OCI-M2 (cell line): ENCODE measurements around the gene BTBD1.

Source experiments
- DNase-seq: peaks from one replicate; lab custom pipeline; 2025; ENCODE audit not compliant: unreplicated experiment; lab: John Stamatoyannopoulos, UW

BTBD1 gene

GRCh38 chr15:82995076-82995475 lies 72.0 kb downstream of the BTBD1 start:
- no peak for DNase-seq

- DNase-seq, result no peak
Measured at GRCh38 chr15:82993144-82993543, 73.9 kb downstream of the BTBD1 start.

DNA sequence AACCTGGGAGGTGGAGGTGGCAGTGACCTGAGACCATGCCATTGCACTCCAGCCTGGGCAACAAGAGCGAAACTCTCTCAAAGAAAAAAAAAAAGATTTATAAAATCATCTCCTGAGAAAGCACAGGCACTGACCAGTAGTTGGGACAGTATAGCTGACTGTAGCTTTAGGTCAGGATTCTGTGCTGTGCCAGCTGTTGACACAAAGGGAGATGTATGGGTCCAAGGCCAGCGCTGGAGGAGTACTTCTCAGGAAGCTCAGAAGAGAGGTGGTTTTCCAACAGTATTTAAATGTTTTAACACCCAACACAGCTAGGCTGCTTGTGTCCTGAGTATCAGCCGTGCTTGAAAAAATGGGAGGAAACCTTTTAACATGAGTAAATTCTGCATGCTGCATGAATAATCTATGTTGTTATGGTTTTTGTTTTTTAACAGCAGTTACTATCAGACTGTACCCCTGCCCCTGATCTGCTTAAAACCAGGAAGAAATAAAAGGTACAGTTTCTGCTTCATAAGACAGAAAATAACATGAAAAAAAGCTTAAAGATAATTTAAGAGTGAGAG lies 74.5 kb downstream of the BTBD1 start:
- DNase-seq, result no peak

DNA sequence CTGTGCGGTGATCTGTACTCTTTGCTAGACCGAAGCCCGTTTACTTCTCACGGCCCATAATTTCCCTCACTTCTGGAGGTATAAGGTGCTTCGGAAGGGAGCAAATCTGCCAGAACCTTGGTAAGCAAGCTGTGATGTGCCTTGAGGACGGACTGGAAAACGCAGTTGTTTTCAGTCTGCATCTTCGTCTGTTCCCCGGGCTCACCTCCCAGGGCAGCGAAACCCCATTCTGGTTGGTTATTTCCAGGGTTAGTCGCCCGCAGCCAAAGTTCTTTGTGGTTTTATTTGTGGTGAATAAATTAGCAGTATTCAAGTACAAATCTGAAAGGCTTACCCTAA lies 80.6 kb downstream of the BTBD1 start:
- DNase-seq, result no peak

DNA sequence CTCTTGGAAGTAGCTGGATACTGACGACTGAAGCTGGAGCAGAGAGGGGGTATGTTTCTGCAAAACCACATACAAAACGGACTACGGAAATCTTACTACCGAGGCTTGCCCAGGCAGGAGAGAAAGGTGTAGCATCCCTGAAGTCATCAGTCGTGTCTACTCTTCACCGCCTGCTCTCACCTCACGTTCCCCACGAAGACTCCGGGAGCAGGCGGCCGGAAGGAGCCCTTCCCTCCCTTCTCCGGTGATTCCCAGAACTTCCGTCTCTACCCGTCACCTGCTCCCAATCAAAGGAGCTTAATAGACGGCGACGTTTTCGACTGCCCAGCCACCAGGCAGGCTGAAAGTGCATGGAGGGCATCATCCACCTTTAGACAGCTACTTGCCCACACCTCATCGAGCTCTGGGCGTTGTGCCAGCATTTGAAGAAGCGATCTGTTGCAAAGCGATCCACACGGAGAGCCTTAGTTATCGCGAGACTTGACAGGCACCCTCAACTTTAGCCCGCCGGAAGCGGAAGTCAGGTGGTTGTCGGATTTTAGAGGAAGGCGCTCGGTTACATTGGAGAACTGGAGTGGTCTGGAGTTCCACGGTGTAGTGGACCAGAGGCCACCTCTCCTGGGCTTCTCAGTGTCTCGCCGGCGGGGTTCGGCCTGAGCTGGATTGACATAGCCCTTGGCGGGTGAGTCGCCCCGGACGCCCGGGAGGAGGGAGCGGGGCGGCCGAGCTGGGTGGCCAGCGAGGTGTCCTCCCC lies 81.2 kb downstream of the BTBD1 start, which contains the start of gene RAMAC:
Gene RAMAC (plus strand): TSS at position 523 of the 754 bp plus-strand sequence. CDS start 2,809 bp downstream, outside the sequence.
- peak; percentile 45 for DNase-seq

GRCh38 chr15:82980981-82981380 lies 86.1 kb downstream of the BTBD1 start:
- no peak for DNase-seq

DNA sequence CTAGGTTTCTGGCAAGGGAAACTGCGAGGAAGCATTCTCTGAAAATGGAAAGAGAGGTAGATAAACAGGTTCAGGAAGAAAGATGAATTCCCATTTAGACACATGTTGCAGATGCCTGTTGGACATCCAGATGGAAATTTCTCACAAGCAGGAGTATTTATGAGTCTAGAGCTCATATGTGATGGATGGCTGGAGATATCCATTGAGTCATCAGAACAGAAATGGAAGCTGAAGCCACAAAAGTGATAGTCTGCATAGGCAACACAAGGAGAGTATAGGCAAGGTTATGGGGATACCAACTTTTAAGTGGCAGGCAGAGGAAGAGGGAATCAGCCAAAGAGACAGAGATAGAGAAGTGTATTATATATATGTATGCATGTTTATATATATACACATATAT lies 87.3 kb downstream of the BTBD1 start:
- no peak for DNase-seq

- DNase-seq, result no peak
Measured at GRCh38 chr15:82978438-82978837, 88.6 kb downstream of the BTBD1 start.

DNA sequence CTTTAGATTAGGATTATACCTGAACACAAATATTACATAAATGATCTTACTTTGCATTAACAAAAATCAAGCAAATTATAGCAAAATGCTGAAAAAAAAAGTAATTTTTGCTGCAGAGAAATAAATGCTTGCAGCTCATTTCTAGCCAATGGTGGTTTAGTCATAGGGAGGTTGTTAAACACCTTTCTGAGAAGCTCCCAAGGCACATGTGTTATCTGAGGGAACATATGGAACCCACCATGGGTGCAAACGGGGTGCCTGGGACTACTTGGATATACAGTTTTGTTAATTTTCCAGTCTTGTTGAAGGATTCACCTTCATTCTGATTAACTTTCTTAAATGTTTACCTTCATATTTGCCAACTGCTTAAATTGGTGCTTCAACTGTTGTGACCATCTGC lies 90.0 kb downstream of the BTBD1 start:
- no peak for DNase-seq

- no peak for DNase-seq
Measured at GRCh38 chr15:82972990-82973389, 94.1 kb downstream of the BTBD1 start.

GRCh38 chr15:82971218-82971984 lies 95.7 kb downstream of the BTBD1 start:
- DNase-seq, result no peak

- DNase-seq, result no peak
Measured at GRCh38 chr15:82970696-82971095, 96.4 kb downstream of the BTBD1 start.

GRCh38 chr15:82970078-82970686 lies 96.9 kb downstream of the BTBD1 start:
- DNase-seq, result no peak

GRCh38 chr15:82969353-82969752 lies 97.7 kb downstream of the BTBD1 start:
- no peak for DNase-seq

DNA sequence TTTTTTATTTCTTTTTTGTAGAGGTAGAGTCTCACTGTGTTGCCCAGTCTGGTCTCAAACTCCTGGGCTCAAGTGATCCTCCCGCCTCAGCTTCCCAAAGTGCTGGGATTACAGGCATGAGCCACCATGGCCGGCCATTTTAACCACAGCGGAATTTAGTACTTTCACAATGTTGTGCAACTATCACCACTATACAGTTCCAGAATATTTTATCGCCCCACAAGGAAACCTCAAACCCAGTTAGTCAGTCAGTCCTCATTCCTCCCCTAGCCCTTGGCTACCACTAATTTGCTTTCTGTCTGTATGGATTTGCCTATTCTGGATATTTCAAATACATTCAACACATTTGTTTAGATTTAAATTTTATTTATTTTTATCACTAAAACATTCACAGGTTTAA lies 99.0 kb downstream of the BTBD1 start:
- no peak for DNase-seq

GRCh38 chr15:82966671-82967071 lies 100.4 kb downstream of the BTBD1 start:
- no peak for DNase-seq
